Measurements from ENCODE around the gene SLC6A12. TPM values are rescaled to one million over a fixed set of nuclear protein-coding genes. Genes with fewer than 3 reads are reported as not detected.

Gene SLC6A12
- total RNA-seq, 1 experiment from 2014 or later, result not detected

- H3K36me3 ChIP-seq (ENCODE audit: low read depth), result no peaks in the 10 kb centered on the region
- intact Hi-C loops (cut with micrococcal nuclease; ENCODE audit: unreplicated experiment), result no loop called here
- H2AFZ ChIP-seq, result no peak overlapping the region
- ChIA-PET CTCF (no interaction called here), POLR2A (ENCODE audit: unreplicated experiment) (no interaction called here)
- no peaks in the 10 kb centered on the region for H4K20me1 ChIP-seq (ENCODE audit: insufficient read depth)
- H3K4me3 ChIP-seq, result no peak overlapping the region
- no peak for DNase-seq
- H3K9me3 ChIP-seq (ENCODE audit: insufficient read depth, low read depth), result no peaks in the 10 kb centered on the region
- H3K9me2 ChIP-seq (ENCODE audit: insufficient read depth), result no peaks in the 10 kb centered on the region
- no peaks in the 10 kb centered on the region for H3K4me1 ChIP-seq (replicated peaks; ENCODE audit: insufficient read depth)
- H3K27ac ChIP-seq, result no peak overlapping the region
- H3K27me3 ChIP-seq (ENCODE audit: insufficient read depth, low read depth), result peaks cover 90% of the 10 kb centered on the region
- TF ChIP-seq EZH2 (IDR thresholded peaks at IDR 0.05; ENCODE audit: low read depth) (no peak), CTCF (conservative IDR thresholded peaks at IDR 0.05) (no peak)
- no peaks in the 10 kb centered on the region for H3F3A ChIP-seq (ENCODE audit: insufficient read depth, low read depth)
- BruUV-seq (replicated peaks), result no TSS peak
- H3K79me2 ChIP-seq (ENCODE audit: low read depth), result no peaks in the 10 kb centered on the region
- H3K4me2 ChIP-seq, result no peak overlapping the region
Observed at GRCh38 chr12:211142-211465, 2.9 kb downstream of the SLC6A12 start.

- Histone ChIP-seq H3K27ac (no peak overlapping the region), H3K27me3 (ENCODE audit: insufficient read depth, low read depth) (peaks cover 96% of the 10 kb centered on the region), H3K4me3 (no peak overlapping the region), H2AFZ (no peak overlapping the region), H4K20me1 (ENCODE audit: insufficient read depth) (no peaks in the 10 kb centered on the region), H3F3A (ENCODE audit: insufficient read depth, low read depth) (no peaks in the 10 kb centered on the region), H3K9me3 (ENCODE audit: insufficient read depth, low read depth) (no peaks in the 10 kb centered on the region), H3K4me1 (replicated peaks; ENCODE audit: insufficient read depth) (no peaks in the 10 kb centered on the region), H3K36me3 (ENCODE audit: low read depth) (no peaks in the 10 kb centered on the region), H3K4me2 (no peak overlapping the region), H3K79me2 (ENCODE audit: low read depth) (no peaks in the 10 kb centered on the region), H3K9me2 (ENCODE audit: insufficient read depth) (no peaks in the 10 kb centered on the region)
- DNase-seq, result no peak
- intact Hi-C loops (cut with micrococcal nuclease; ENCODE audit: unreplicated experiment), result no loop called here
- no TSS peak for BruUV-seq (replicated peaks)
- TF ChIP-seq EZH2 (IDR thresholded peaks at IDR 0.05; ENCODE audit: low read depth) (no peak), CTCF (conservative IDR thresholded peaks at IDR 0.05) (no peak)
- CTCF ChIA-PET, result no interaction called here
- POLR2A ChIA-PET (ENCODE audit: unreplicated experiment), result no interaction called here
Observed at GRCh38 chr12:210277-211141, 3.4 kb downstream of the SLC6A12 start.

GRCh38 chr12:209851-210250, 4.1 kb downstream of the SLC6A12 start:
- ChIA-PET CTCF (no interaction called here), POLR2A (ENCODE audit: unreplicated experiment) (no interaction called here)
- H3K27me3 ChIP-seq (ENCODE audit: insufficient read depth, low read depth), result peaks cover 95% of the 10 kb centered on the region
- no TSS peak for BruUV-seq (replicated peaks)
- H3K4me2 ChIP-seq, result no peak overlapping the region
- H3K27ac ChIP-seq, result no peak overlapping the region
- intact Hi-C loops (cut with micrococcal nuclease; ENCODE audit: unreplicated experiment), result no loop called here
- TF ChIP-seq EZH2 (IDR thresholded peaks at IDR 0.05; ENCODE audit: low read depth) (no peak), CTCF (conservative IDR thresholded peaks at IDR 0.05) (no peak)
- no peak for DNase-seq
- no peak overlapping the region for H2AFZ ChIP-seq
- no peaks in the 10 kb centered on the region for H4K20me1 ChIP-seq (ENCODE audit: insufficient read depth)
- no peak overlapping the region for H3K4me3 ChIP-seq
- no peaks in the 10 kb centered on the region for H3K79me2 ChIP-seq (ENCODE audit: low read depth)
- H3K9me2 ChIP-seq (ENCODE audit: insufficient read depth), result no peaks in the 10 kb centered on the region
- no peaks in the 10 kb centered on the region for H3F3A ChIP-seq (ENCODE audit: insufficient read depth, low read depth)
- H3K9me3 ChIP-seq (ENCODE audit: insufficient read depth, low read depth), result no peaks in the 10 kb centered on the region
- H3K4me1 ChIP-seq (replicated peaks; ENCODE audit: insufficient read depth), result no peaks in the 10 kb centered on the region
- H3K36me3 ChIP-seq (ENCODE audit: low read depth), result no peaks in the 10 kb centered on the region
